Type B pancreatic cell (in vitro differentiated cells): ENCODE data around the gene ATP2C1. TPM values are rescaled to one million over a fixed set of nuclear protein-coding genes. Genes with fewer than 3 reads are reported as not detected.

Experiments used
- DNase-seq: peaks from one replicate; pipeline ENCODE4 v3.0.0; 2021; ENCODE audit warnings: mixed read lengths; ENCODE audit not compliant: unreplicated experiment; ENCODE audit errors: extremely low spot score
- H3K27ac Mint-ChIP-seq: 2 replicates; pipeline ENCODE4 v1.8.0; 2021; ENCODE audit warnings: mild to moderate bottlenecking, mixed read lengths
- H3K27me3 Mint-ChIP-seq: 2 replicates; pipeline ENCODE4 v1.8.0; 2021; ENCODE audit warnings: mixed read lengths
- H3K36me3 Mint-ChIP-seq: 2 replicates; pipeline ENCODE4 v1.8.0; 2021; ENCODE audit warnings: mixed read lengths
- H3K4me1 Mint-ChIP-seq: one replicate; pipeline ENCODE4 v1.8.0; 2021; ENCODE audit warnings: mixed read lengths; ENCODE audit not compliant: unreplicated experiment
- H3K4me3 Mint-ChIP-seq: 2 replicates; pipeline ENCODE4 v1.8.0; 2021; ENCODE audit warnings: mild to moderate bottlenecking, mixed read lengths
- H3K9me3 Mint-ChIP-seq: 2 replicates; pipeline ENCODE4 v1.8.0; 2021; ENCODE audit warnings: mixed read lengths
- CTCF ChIP-seq: fragments of 200-600 bp; sonication (generic); conservative IDR thresholded peaks from 2 replicates; pipeline ENCODE4 v1.5.0; 2021; ENCODE audit warnings: antibody characterized with exemption, mild to moderate bottlenecking
- total RNA-seq: library from RNA; stranded (reverse); gene quantifications from 2 replicates; pipeline ENCODE4 v1.2.1, GENCODE V29; 2021; ENCODE audit warnings: low replicate concordance

The ATP2C1 gene
- total RNA-seq, 1 donor from 2014 or later: 81.0 TPM

- peak; percentile 42 for TF ChIP-seq CTCF
- Mint-ChIP-seq H3K4me3 (no peak overlapping the region), H3K27me3 (no peaks in the 10 kb centered on the region), H3K9me3 (no peaks in the 10 kb centered on the region), H3K4me1 (no peaks in the 10 kb centered on the region), H3K36me3 (no peaks in the 10 kb centered on the region), H3K27ac (no peak overlapping the region)
- no peak for DNase-seq
Measured at GRCh38 chr3:131053043-131053859, 159.4 kb downstream of the ATP2C1 start.

Other genes with a start within 250 kb of the ATP2C1 start
- gene PIK3R4, start 147.3 kb upstream of the ATP2C1 start, total RNA-seq: 24.7 and 26.0 TPM in 2 replicates
- gene ASTE1, start 132.7 kb downstream of the ATP2C1 start, total RNA-seq: 8.4 and 11.4 TPM in 2 replicates
- 5.7 and 13.8 TPM in 2 replicates for gene NEK11, start 132.8 kb downstream of the ATP2C1 start, total RNA-seq